HepG2 (cell line): ENCODE measurements around the gene ADGRG4.

Source experiments
- ADNP ChIP-seq: sonication (generic); formaldehyde crosslinking; IDR thresholded peaks from 2 replicates; pipeline ENCODE4 v1.4.0; 2020; ENCODE audit warnings: missing genetic modification reagents
- AGO2 ChIP-seq: fragments of 200-400 bp; formaldehyde crosslinking; optimal IDR thresholded peaks from 2 replicates; pipeline ENCODE3; 2017; ENCODE audit warnings: mild to moderate bottlenecking, low read depth, low read length, moderate library complexity
- EP300 ChIP-seq, 3 experiments: sonication (generic) in 1 of 3; formaldehyde crosslinking in 1 of 3; IDR thresholded peaks; 2 replicates each; pipeline versions ENCODE4 v1.5.1 to v1.6.1; 2011 to 2020; ENCODE audit warnings: low read depth in 2 of 3, low read length in 2 of 3, borderline replicate concordance in 1 of 3, improper control_type of control experiment in 1 of 3, mild to moderate bottlenecking in 1 of 3, missing genetic modification reagents in 1 of 3, moderate library complexity in 1 of 3
- PREB ChIP-seq: sonication (generic); formaldehyde crosslinking; IDR thresholded peaks from 2 replicates; pipeline ENCODE4 v1.4.0; 2020; ENCODE audit warnings: missing genetic modification reagents
- REST ChIP-seq, 2 experiments: IDR thresholded peaks; 2 replicates each; pipeline ENCODE4 v1.6.1; 2011 to 2012; ENCODE audit warnings: low read length in 2 of 2, borderline replicate concordance in 1 of 2, low read depth in 1 of 2, mild to moderate bottlenecking in 1 of 2, moderate library complexity in 1 of 2
- TERF1 ChIP-seq: sonication (generic); formaldehyde crosslinking; IDR thresholded peaks from 2 replicates; pipeline ENCODE4 v1.8.0; 2022; ENCODE audit warnings: mild to moderate bottlenecking, missing genetic modification reagents, moderate library complexity
- TFE3 ChIP-seq: IDR thresholded peaks from 2 replicates; pipeline ENCODE4 v1.6.1; 2016
- ZBTB21 ChIP-seq: sonication (generic); formaldehyde crosslinking; IDR thresholded peaks from 2 replicates; pipeline ENCODE4 v1.4.0; 2020; ENCODE audit warnings: missing genetic modification reagents

- TF ChIP-seq TFE3 (CRISPR knock-in tag) (no peak), TERF1 (CRISPR knock-in tag) (no peak), AGO2 (no peak), ZBTB21 (CRISPR knock-in tag) (no peak), ADNP (CRISPR knock-in tag) (no peak), PREB (CRISPR knock-in tag) (no peak), REST (IDR thresholded peaks at IDR 0.05; ENCODE audit: borderline replicate concordance in 1 of 2, low read depth in 1 of 2, low read length in 2 of 2) (no peak), EP300 (IDR thresholded peaks at IDR 0.05; ENCODE audit: low read depth in 2 of 2, low read length in 2 of 2) (no peak), EP300 (CRISPR knock-in tag; IDR thresholded peaks at IDR 0.05; ENCODE audit: borderline replicate concordance) (no peak)
These were observed 163.8 kb downstream of the ADGRG4 start for GRCh38 chrX:136464589-136464988.
